K562 (cell line): ENCODE data around the gene TTC33. TPM values are rescaled to one million over a fixed set of nuclear protein-coding genes. Genes with fewer than 3 reads are reported as not detected.

Experiments
- BRF1 ChIP-seq: IDR thresholded peaks from 3 replicates; pipeline ENCODE4 v1.6.1; 2011; ENCODE audit warnings: borderline replicate concordance, mild to moderate bottlenecking; ENCODE audit not compliant: insufficient read length; ENCODE audit errors: extremely low read depth
- HDAC6 ChIP-seq: IDR thresholded peaks from 2 replicates; pipeline ENCODE4 v1.6.1; 2012; ENCODE audit warnings: low read depth, mild to moderate bottlenecking, control low read depth, inconsistent platforms, low read length, moderate library complexity
- MTA1 ChIP-seq: fragments of 450-650 bp; IDR thresholded peaks from 2 replicates; pipeline ENCODE4 v1.6.1; 2017; ENCODE audit warnings: borderline replicate concordance
- MXD1 ChIP-seq: fragments of 250-450 bp; sonication (Bioruptor Pico); IDR thresholded peaks from 2 replicates; pipeline ENCODE4 v1.8.0; 2021; ENCODE audit warnings: borderline replicate concordance, mild to moderate bottlenecking, moderate library complexity; ENCODE audit not compliant: poor library complexity, severe bottlenecking
- NFYB ChIP-seq: IDR thresholded peaks from 2 replicates; pipeline ENCODE4 v1.6.1; 2011; ENCODE audit warnings: mild to moderate bottlenecking, moderate library complexity; ENCODE audit not compliant: insufficient read length; ENCODE audit errors: extremely low read depth
- RBBP5 ChIP-seq: fragments of 200-600 bp; sonication (generic); IDR thresholded peaks from 2 replicates; pipeline ENCODE4 v1.6.1; 2012; ENCODE audit warnings: borderline replicate concordance, mild to moderate bottlenecking, low read length, control low read depth, inconsistent platforms; ENCODE audit not compliant: insufficient read depth, poor library complexity, severe bottlenecking
- SMARCA4 ChIP-seq: fragments of 450-650 bp; IDR thresholded peaks from 2 replicates; pipeline ENCODE4 v1.6.1; 2016
- SMARCA5 ChIP-seq: fragments of 450-650 bp; IDR thresholded peaks from 2 replicates; pipeline ENCODE4 v1.6.1; 2016
- SREBF2 ChIP-seq: sonication (generic); formaldehyde crosslinking; IDR thresholded peaks from 2 replicates; pipeline ENCODE4 v1.4.0; 2020; ENCODE audit warnings: mild to moderate bottlenecking, missing genetic modification reagents
- XRCC4 ChIP-seq: IDR thresholded peaks from one replicate; pipeline ENCODE4 v1.6.1; 2011; ENCODE audit not compliant: insufficient read depth, insufficient read length; ENCODE audit errors: extremely low read depth
- ZKSCAN8 ChIP-seq: fragments of 200-800 bp; sonication (Bioruptor generic); IDR thresholded peaks from 2 replicates; pipeline ENCODE4 v1.6.1; 2016; ENCODE audit warnings: missing genetic modification characterization, missing compliant biosample characterization
- ZNF277 ChIP-seq: fragments of 250-450 bp; sonication (Bioruptor Pico); IDR thresholded peaks from 2 replicates; pipeline ENCODE4 v1.8.0; 2022; ENCODE audit warnings: inconsistent platforms, mild to moderate bottlenecking, moderate library complexity, borderline replicate concordance
- ZNF431 ChIP-seq: sonication (generic); formaldehyde crosslinking; IDR thresholded peaks from 2 replicates; pipeline ENCODE4 v1.8.0; 2022; ENCODE audit warnings: mild to moderate bottlenecking, missing genetic modification reagents
- ZNF76 ChIP-seq: fragments of 250-450 bp; sonication (Bioruptor Pico); IDR thresholded peaks from 2 replicates; pipeline ENCODE4 v1.4.0; 2020; ENCODE audit warnings: mild to moderate bottlenecking, moderate library complexity, borderline replicate concordance
- ZNF785 ChIP-seq: fragments of 250-450 bp; sonication (Bioruptor Pico); IDR thresholded peaks from 2 replicates; pipeline ENCODE4 v1.4.0; 2020; ENCODE audit warnings: mild to moderate bottlenecking
- polyA plus RNA-seq, 8 experiments: library from polyadenylated mRNA; depleted of rRNA in 4 of 8; stranded (reverse) in 5 of 8; unstranded in 3 of 8; fragments of >200 nt; fragmentation: Nextera tagmentation in 2 of 8; fragmentation: Illumina TruSeq in 1 of 8; extraction: Ambion mirVana in 2 of 8; extraction: Trizol in 1 of 8; gene quantifications; 2 replicates each; pipeline versions ENCODE4 v1.2.1 to v1.2.3, GENCODE V29; 2011 to 2014; ENCODE audit warnings: inconsistent platforms in 1 of 8, missing spikeins in 1 of 8
- total RNA-seq, 7 experiments: library from RNA; depleted of rRNA in 6 of 7; stranded (reverse); fragments of >200 nt in 6 of 7; fragmentation: Illumina TruSeq in 2 of 7; extraction: Trizol in 2 of 7; gene quantifications; 2 replicates each; pipeline versions ENCODE4 v1.2.1 to v1.2.3, GENCODE V29; 2011 to 2021; ENCODE audit warnings: low replicate concordance in 1 of 7
- TF ChIP-seq, protein P1 (sequence below): fragments of 250-450 bp; sonication (Bioruptor Pico); IDR thresholded peaks from 2 replicates; pipeline ENCODE4 v1.8.0; 2021; ENCODE audit warnings: mild to moderate bottlenecking, moderate library complexity
- TF ChIP-seq, protein P2 (sequence below): sonication (generic); formaldehyde crosslinking; IDR thresholded peaks from 2 replicates; pipeline ENCODE4 v1.8.1; 2022; ENCODE audit warnings: missing genetic modification reagents
- TF ChIP-seq, protein P3 (sequence below): fragments of 200-800 bp; sonication (Bioruptor generic); IDR thresholded peaks from 2 replicates; pipeline ENCODE4 v1.6.1; 2016; ENCODE audit warnings: missing genetic modification characterization, missing compliant biosample characterization

TTC33 gene
- total and polyA plus RNA-seq, 9 of the 15 experiments (the other 6 are each of a cell fraction or from before 2014, with no cell fraction given): 11.5 to 24.9 (median 21.1) TPM

- no peak for TF ChIP-seq ZNF277 (CRISPR knock-in tag)
- TF ChIP-seq ZNF785 (CRISPR knock-in tag): no peak
- TF ChIP-seq, protein P1, sequence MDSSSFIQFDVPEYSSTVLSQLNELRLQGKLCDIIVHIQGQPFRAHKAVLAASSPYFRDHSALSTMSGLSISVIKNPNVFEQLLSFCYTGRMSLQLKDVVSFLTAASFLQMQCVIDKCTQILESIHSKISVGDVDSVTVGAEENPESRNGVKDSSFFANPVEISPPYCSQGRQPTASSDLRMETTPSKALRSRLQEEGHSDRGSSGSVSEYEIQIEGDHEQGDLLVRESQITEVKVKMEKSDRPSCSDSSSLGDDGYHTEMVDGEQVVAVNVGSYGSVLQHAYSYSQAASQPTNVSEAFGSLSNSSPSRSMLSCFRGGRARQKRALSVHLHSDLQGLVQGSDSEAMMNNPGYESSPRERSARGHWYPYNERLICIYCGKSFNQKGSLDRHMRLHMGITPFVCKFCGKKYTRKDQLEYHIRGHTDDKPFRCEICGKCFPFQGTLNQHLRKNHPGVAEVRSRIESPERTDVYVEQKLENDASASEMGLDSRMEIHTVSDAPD (CRISPR knock-in tag): no peak
- no peak for TF ChIP-seq ZNF76 (CRISPR knock-in tag)
- TF ChIP-seq MTA1: peak; percentile 85
- no peak for TF ChIP-seq SMARCA5
- TF ChIP-seq ZKSCAN8 (CRISPR knock-in tag): no peak
- no peak for TF ChIP-seq BRF1
- TF ChIP-seq MXD1 (CRISPR knock-in tag): no peak
- TF ChIP-seq NFYB: no peak
- TF ChIP-seq XRCC4: no peak
- no peak for TF ChIP-seq RBBP5
- TF ChIP-seq, protein P2, sequence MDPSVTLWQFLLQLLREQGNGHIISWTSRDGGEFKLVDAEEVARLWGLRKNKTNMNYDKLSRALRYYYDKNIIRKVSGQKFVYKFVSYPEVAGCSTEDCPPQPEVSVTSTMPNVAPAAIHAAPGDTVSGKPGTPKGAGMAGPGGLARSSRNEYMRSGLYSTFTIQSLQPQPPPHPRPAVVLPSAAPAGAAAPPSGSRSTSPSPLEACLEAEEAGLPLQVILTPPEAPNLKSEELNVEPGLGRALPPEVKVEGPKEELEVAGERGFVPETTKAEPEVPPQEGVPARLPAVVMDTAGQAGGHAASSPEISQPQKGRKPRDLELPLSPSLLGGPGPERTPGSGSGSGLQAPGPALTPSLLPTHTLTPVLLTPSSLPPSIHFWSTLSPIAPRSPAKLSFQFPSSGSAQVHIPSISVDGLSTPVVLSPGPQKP (CRISPR knock-in tag): no peak
- TF ChIP-seq, protein P3, sequence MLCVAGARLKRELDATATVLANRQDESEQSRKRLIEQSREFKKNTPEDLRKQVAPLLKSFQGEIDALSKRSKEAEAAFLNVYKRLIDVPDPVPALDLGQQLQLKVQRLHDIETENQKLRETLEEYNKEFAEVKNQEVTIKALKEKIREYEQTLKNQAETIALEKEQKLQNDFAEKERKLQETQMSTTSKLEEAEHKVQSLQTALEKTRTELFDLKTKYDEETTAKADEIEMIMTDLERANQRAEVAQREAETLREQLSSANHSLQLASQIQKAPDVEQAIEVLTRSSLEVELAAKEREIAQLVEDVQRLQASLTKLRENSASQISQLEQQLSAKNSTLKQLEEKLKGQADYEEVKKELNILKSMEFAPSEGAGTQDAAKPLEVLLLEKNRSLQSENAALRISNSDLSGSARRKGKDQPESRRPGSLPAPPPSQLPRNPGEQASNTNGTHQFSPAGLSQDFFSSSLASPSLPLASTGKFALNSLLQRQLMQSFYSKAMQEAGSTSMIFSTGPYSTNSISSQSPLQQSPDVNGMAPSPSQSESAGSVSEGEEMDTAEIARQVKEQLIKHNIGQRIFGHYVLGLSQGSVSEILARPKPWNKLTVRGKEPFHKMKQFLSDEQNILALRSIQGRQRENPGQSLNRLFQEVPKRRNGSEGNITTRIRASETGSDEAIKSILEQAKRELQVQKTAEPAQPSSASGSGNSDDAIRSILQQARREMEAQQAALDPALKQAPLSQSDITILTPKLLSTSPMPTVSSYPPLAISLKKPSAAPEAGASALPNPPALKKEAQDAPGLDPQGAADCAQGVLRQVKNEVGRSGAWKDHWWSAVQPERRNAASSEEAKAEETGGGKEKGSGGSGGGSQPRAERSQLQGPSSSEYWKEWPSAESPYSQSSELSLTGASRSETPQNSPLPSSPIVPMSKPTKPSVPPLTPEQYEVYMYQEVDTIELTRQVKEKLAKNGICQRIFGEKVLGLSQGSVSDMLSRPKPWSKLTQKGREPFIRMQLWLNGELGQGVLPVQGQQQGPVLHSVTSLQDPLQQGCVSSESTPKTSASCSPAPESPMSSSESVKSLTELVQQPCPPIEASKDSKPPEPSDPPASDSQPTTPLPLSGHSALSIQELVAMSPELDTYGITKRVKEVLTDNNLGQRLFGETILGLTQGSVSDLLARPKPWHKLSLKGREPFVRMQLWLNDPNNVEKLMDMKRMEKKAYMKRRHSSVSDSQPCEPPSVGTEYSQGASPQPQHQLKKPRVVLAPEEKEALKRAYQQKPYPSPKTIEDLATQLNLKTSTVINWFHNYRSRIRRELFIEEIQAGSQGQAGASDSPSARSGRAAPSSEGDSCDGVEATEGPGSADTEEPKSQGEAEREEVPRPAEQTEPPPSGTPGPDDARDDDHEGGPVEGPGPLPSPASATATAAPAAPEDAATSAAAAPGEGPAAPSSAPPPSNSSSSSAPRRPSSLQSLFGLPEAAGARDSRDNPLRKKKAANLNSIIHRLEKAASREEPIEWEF (CRISPR knock-in tag): peak; percentile 80
- no peak for TF ChIP-seq SREBF2 (CRISPR knock-in tag)
- TF ChIP-seq ZNF431 (CRISPR knock-in tag): no peak
- TF ChIP-seq HDAC6: no peak
- TF ChIP-seq SMARCA4: peak; percentile 96
These were observed 46.2 kb upstream of the TTC33 start (continued) for GRCh38 chr5:40801771-40802562.
